Neural cell (in vitro differentiated cells): ENCODE results near the gene DIP2C. TPM values are rescaled to one million over a fixed set of nuclear protein-coding genes. Genes with fewer than 3 reads are reported as not detected.

Experiments
- H2AFZ ChIP-seq: fragments of 200-600, 300-800 bp; sonication (generic), shearing (Covaris generic); 2 replicates; pipeline ENCODE4 v1.6.0; 2014; ENCODE audit warnings: low read depth, mild to moderate bottlenecking, antibody characterized with exemption, low read length, moderate library complexity
- H3F3A ChIP-seq: fragments of 200-600 bp; shearing (Covaris generic); 2 replicates; pipeline ENCODE4 v1.6.1; 2016; ENCODE audit warnings: mild to moderate bottlenecking, moderate library complexity, mixed read lengths, antibody characterized with exemption, low read length; ENCODE audit not compliant: insufficient read depth, poor library complexity, severe bottlenecking
- H3K27ac ChIP-seq: fragments of 200-600, 300-800 bp; sonication (generic), shearing (Covaris generic); 2 replicates; pipeline ENCODE4 v1.5.1; 2014; ENCODE audit warnings: mild to moderate bottlenecking, low read length, moderate library complexity
- H3K27me3 ChIP-seq: fragments of 300-800, 200-600 bp; sonication (generic), shearing (Covaris generic); 2 replicates; pipeline ENCODE4 v1.6.0; 2014; ENCODE audit warnings: mild to moderate bottlenecking, low read depth, low read length, moderate library complexity; ENCODE audit not compliant: insufficient read depth
- H3K36me3 ChIP-seq: fragments of 300-800, 200-600 bp; sonication (generic), shearing (Covaris generic); 2 replicates; pipeline ENCODE4 v1.5.1; 2014; ENCODE audit warnings: mild to moderate bottlenecking, antibody characterized with exemption, low read length, moderate library complexity; ENCODE audit not compliant: insufficient read depth
- H3K4me2 ChIP-seq: fragments of 300-800, 200-600 bp; sonication (generic), shearing (Covaris generic); 2 replicates; pipeline ENCODE4 v1.6.0; 2014; ENCODE audit warnings: mild to moderate bottlenecking, low read length
- H3K4me3 ChIP-seq: fragments of 300-800, 200-600 bp; sonication (generic), shearing (Covaris generic); 2 replicates; pipeline ENCODE4 v1.5.1; 2014; ENCODE audit warnings: mild to moderate bottlenecking, low read length, moderate library complexity
- H3K79me2 ChIP-seq: fragments of 200-600 bp; shearing (Covaris generic); replicated peaks from 2 replicates; pipeline ENCODE4 v1.6.0; 2014; ENCODE audit warnings: mild to moderate bottlenecking, low read length, moderate library complexity; ENCODE audit not compliant: insufficient read depth
- H3K9ac ChIP-seq: fragments of 300-800, 200-600 bp; sonication (generic), shearing (Covaris generic); 2 replicates; pipeline ENCODE4 v1.6.1; 2016; ENCODE audit warnings: mild to moderate bottlenecking, low read length, mixed read lengths
- H3K9me2 ChIP-seq: fragments of 200-600 bp; shearing (Covaris generic); 2 replicates; pipeline ENCODE4 v1.6.1; 2016; ENCODE audit warnings: mild to moderate bottlenecking, low read length, mixed read lengths; ENCODE audit not compliant: insufficient read depth
- H3K9me3 ChIP-seq: fragments of 200-600, 300-800 bp; sonication (generic), shearing (Covaris generic); 2 replicates; pipeline ENCODE4 v1.6.1; 2016; ENCODE audit warnings: mild to moderate bottlenecking, mixed run types, low read length, moderate library complexity, mixed read lengths
- H4K20me1 ChIP-seq: fragments of 200-600 bp; shearing (Covaris generic); 2 replicates; pipeline ENCODE4 v1.6.1; 2016; ENCODE audit warnings: mild to moderate bottlenecking, mixed run types; ENCODE audit not compliant: insufficient read depth
- EP300 ChIP-seq: fragments of 450-650 bp; conservative IDR thresholded peaks from 2 replicates; pipeline ENCODE4 v1.6.1; 2014; ENCODE audit warnings: antibody characterized with exemption, mild to moderate bottlenecking, moderate library complexity; ENCODE audit not compliant: poor library complexity, severe bottlenecking
- EZH2 ChIP-seq: fragments of 200-600, 300-800 bp; shearing (Covaris generic), sonication (generic); IDR thresholded peaks from 2 replicates; pipeline ENCODE4 v1.6.1; 2014; ENCODE audit warnings: antibody characterized with exemption, low read length, borderline replicate concordance, mild to moderate bottlenecking; ENCODE audit not compliant: insufficient read depth, poor library complexity, severe bottlenecking
- MXI1 ChIP-seq: fragments of 450-650 bp; conservative IDR thresholded peaks from 2 replicates; pipeline ENCODE4 v1.6.1; 2014; ENCODE audit warnings: antibody characterized with exemption, mild to moderate bottlenecking; ENCODE audit not compliant: poor library complexity, severe bottlenecking
- POLR2AphosphoS5 ChIP-seq: IDR thresholded peaks from 2 replicates; pipeline ENCODE4 v1.6.1; 2012
- RAD21 ChIP-seq: fragments of 450-650 bp; conservative IDR thresholded peaks from 2 replicates; pipeline ENCODE4 v1.6.1; 2014; ENCODE audit warnings: antibody characterized with exemption, mild to moderate bottlenecking, moderate library complexity
- REST ChIP-seq: IDR thresholded peaks from 2 replicates; pipeline ENCODE4 v1.6.1; 2012; ENCODE audit warnings: borderline replicate concordance
- SMC3 ChIP-seq: fragments of 450-650 bp; conservative IDR thresholded peaks from 2 replicates; pipeline ENCODE4 v1.6.1; 2014; ENCODE audit warnings: antibody characterized with exemption, mild to moderate bottlenecking, moderate library complexity; ENCODE audit not compliant: poor library complexity
- TAF1 ChIP-seq: IDR thresholded peaks from 2 replicates; pipeline ENCODE4 v1.6.1; 2012; ENCODE audit warnings: low read depth
- polyA plus RNA-seq: library from polyadenylated mRNA; depleted of rRNA; stranded (reverse); fragments of >200 nt; gene quantifications from 2 replicates; pipeline ENCODE4 v1.2.3, GENCODE V29; 2014
- TF ChIP-seq, protein P1 (sequence below): fragments of 450-650 bp; IDR thresholded peaks from 2 replicates; pipeline ENCODE4 v1.5.1; 2014; ENCODE audit warnings: antibody characterized with exemption, mild to moderate bottlenecking, moderate library complexity; ENCODE audit not compliant: poor library complexity, severe bottlenecking

Gene DIP2C
- polyA plus RNA-seq, 1 donor from 2014 or later, result 24.1 TPM

GRCh38 chr10:478471-479245 lies 210.8 kb downstream of the DIP2C start:
- Histone ChIP-seq H3K4me2 (no peak overlapping the region), H3K9me2 (no peaks in the 10 kb centered on the region), H3K36me3 (no peaks in the 10 kb centered on the region), H3K4me3 (no peak overlapping the region), H3K27ac (no peak overlapping the region), H3K79me2 (no peaks in the 10 kb centered on the region), H2AFZ (no peak overlapping the region), H3K27me3 (no peaks in the 10 kb centered on the region), H4K20me1 (no peaks in the 10 kb centered on the region), H3K9me3 (no peaks in the 10 kb centered on the region), H3F3A (no peaks in the 10 kb centered on the region), H3K9ac (no peak overlapping the region)
- TF ChIP-seq TAF1, result no peak
- TF ChIP-seq REST, result no peak

DNA sequence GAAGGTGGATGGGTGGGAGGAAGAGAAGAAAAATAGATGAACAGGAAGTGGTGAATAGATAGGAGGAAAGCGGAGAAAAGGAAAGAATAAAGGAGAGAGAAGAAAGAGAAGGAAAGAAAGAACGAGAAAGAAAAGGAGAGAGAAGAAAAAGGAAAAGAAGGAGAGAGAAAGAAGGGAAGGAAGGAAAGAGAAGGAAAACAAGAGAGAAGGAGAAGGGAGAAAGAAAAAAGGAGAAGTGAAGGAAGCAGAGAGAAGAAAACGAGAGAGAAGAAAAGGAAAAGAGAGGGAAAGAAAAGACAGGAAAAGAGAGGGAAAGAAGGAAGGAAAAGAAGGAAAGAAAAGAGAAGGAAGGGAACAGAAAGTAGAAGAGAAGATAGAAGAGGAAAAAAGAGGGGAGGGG lies 211.8 kb downstream of the DIP2C start:
- H3K4me2 ChIP-seq, result no peak overlapping the region
- H3K4me3 ChIP-seq, result no peak overlapping the region
- no peak for TF ChIP-seq SMC3
- no peak for TF ChIP-seq RAD21
- no peak for TF ChIP-seq EZH2
- TF ChIP-seq, protein P1, sequence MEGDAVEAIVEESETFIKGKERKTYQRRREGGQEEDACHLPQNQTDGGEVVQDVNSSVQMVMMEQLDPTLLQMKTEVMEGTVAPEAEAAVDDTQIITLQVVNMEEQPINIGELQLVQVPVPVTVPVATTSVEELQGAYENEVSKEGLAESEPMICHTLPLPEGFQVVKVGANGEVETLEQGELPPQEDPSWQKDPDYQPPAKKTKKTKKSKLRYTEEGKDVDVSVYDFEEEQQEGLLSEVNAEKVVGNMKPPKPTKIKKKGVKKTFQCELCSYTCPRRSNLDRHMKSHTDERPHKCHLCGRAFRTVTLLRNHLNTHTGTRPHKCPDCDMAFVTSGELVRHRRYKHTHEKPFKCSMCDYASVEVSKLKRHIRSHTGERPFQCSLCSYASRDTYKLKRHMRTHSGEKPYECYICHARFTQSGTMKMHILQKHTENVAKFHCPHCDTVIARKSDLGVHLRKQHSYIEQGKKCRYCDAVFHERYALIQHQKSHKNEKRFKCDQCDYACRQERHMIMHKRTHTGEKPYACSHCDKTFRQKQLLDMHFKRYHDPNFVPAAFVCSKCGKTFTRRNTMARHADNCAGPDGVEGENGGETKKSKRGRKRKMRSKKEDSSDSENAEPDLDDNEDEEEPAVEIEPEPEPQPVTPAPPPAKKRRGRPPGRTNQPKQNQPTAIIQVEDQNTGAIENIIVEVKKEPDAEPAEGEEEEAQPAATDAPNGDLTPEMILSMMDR, result no peak
- TF ChIP-seq TAF1, result no peak
- no peaks in the 10 kb centered on the region for H3K27me3 ChIP-seq
- H3K79me2 ChIP-seq, result peaks cover 4% of the 10 kb centered on the region
- H3K36me3 ChIP-seq, result no peaks in the 10 kb centered on the region
- H3K9ac ChIP-seq, result no peak overlapping the region
- H4K20me1 ChIP-seq, result no peaks in the 10 kb centered on the region
- H3K27ac ChIP-seq, result no peak overlapping the region
- no peaks in the 10 kb centered on the region for H3K9me2 ChIP-seq
- H3K9me3 ChIP-seq, result no peaks in the 10 kb centered on the region
- no peaks in the 10 kb centered on the region for H3F3A ChIP-seq
- H2AFZ ChIP-seq, result no peak overlapping the region

DNA sequence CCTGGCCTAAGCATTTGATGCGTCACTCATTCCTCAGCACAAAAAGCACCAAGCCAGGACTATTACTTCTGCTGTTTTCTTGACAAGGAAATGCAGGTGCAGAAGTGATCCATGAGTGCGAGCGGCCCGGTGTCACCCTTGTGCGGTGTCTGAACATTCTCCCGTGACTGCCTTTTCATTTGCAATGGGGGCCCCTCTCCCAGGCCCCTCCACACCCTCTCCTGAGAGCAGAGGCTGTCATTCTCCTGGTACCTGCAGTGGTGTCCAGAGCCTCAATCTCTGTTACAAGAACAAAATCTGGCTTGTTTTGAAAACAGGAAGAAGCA lies 213.1 kb downstream of the DIP2C start:
- Histone ChIP-seq H3K9ac (no peak overlapping the region), H3K79me2 (peaks cover 4% of the 10 kb centered on the region), H3K27ac (no peak overlapping the region), H4K20me1 (no peaks in the 10 kb centered on the region), H3K4me3 (no peak overlapping the region), H3F3A (no peaks in the 10 kb centered on the region), H3K9me2 (no peaks in the 10 kb centered on the region), H3K9me3 (no peaks in the 10 kb centered on the region), H3K27me3 (no peaks in the 10 kb centered on the region), H3K4me2 (no peak overlapping the region), H2AFZ (no peak overlapping the region), H3K36me3 (no peaks in the 10 kb centered on the region)
- TF ChIP-seq, protein P1, result no peak
- TF ChIP-seq RAD21, result no peak
- TF ChIP-seq TAF1, result no peak
- TF ChIP-seq EZH2, result no peak
- TF ChIP-seq REST, result no peak
- no peak for TF ChIP-seq MXI1
- no peak for TF ChIP-seq POLR2AphosphoS5
- no peak for TF ChIP-seq SMC3
- no peak for TF ChIP-seq EP300
